ENCODE results near the gene TMX3. TPM values are rescaled to one million over a fixed set of nuclear protein-coding genes. Genes with fewer than 3 reads are reported as not detected.

Gene TMX3
- total RNA-seq, 2 experiments from 2014 or later = 42.4 to 44.6 TPM

DNA sequence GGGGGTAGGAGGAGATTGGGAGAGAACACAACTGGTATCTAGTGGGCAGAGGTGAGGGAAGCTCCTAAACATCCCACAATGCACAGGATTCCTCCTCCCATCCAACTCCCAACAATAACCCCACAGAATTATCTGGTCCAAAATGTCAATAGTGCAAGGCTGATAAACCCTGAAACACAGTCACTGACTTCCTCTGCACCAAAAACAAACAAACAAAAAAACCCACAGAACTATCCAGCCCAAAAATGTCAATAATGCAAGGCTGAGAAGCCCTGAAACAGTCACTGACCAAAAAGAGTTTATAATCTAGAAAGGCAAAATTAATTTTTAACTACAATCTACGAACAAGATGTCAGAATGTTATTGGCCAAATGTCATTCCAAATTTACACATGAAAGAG, 9.8 kb downstream of the TMX3 start:
- peaks cover 37% of the 10 kb centered on the region for H3K4me1 Mint-ChIP-seq (ENCODE audit: low read depth)
- intact Hi-C loops (cut with micrococcal nuclease) = no loop called here
- peaks cover 49% of the 10 kb centered on the region for H3K36me3 Mint-ChIP-seq
- H3K27me3 Mint-ChIP-seq = no peaks in the 10 kb centered on the region
- H3K4me3 Mint-ChIP-seq = no peak overlapping the region
- POLR2A ChIA-PET = no interaction called here
- CTCF ChIA-PET = no interaction called here
- H3K9me3 Mint-ChIP-seq = no peaks in the 10 kb centered on the region
- DNase-seq = no peak
- H3K27ac Mint-ChIP-seq = peak overlapping the region; percentile 60

DNA sequence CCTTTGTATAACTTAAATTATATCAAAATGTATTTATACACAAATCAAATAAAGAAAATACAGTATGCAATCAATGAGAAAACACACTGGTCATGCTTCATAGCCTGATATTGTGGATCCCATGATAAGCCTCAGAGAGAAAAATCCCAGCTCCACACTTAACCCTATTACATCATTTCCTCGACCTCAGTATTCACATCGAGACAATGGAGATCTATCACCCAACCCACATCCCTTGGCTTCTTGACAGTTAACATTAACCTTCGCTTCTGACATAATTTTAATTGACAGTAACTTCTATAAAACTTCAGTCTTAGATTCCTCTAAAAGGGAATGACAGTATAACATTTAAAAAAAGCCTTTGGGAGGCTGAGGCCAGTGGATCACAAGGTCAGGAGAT, 11.6 kb downstream of the TMX3 start:
- H3K27me3 Mint-ChIP-seq = no peaks in the 10 kb centered on the region
- DNase-seq = no peak
- H3K36me3 Mint-ChIP-seq = peaks cover 48% of the 10 kb centered on the region
- H3K9me3 Mint-ChIP-seq = no peaks in the 10 kb centered on the region
- intact Hi-C loops (cut with micrococcal nuclease) = no loop called here
- no peak overlapping the region for H3K27ac Mint-ChIP-seq
- POLR2A ChIA-PET = no interaction called here
- CTCF ChIA-PET = no interaction called here
- peaks cover 32% of the 10 kb centered on the region for H3K4me1 Mint-ChIP-seq (ENCODE audit: low read depth)
- no peak overlapping the region for H3K4me3 Mint-ChIP-seq

DNA sequence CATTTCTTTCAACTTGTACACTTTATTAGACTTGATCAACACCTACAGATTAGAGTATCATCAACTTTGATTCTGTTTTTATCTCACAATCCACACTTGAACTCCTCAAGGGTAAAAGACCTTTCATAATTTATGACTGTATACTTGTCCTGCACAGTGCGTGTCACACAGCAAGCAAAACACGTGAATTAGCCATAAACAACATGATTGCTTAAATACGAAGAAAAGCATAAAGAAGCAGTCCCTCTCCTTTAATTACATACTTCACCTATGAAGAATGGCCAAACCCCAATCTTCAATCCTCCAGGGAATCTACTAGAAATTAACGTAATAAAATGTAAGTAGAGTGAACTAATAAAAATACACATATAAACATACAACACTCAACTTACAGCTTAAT, 13.6 kb downstream of the TMX3 start:
- DNase-seq = no peak
- no peak overlapping the region for H3K4me3 Mint-ChIP-seq
- H3K27ac Mint-ChIP-seq = no peak overlapping the region
- H3K4me1 Mint-ChIP-seq (ENCODE audit: low read depth) = peaks cover 23% of the 10 kb centered on the region
- H3K27me3 Mint-ChIP-seq = no peaks in the 10 kb centered on the region
- intact Hi-C loops (cut with micrococcal nuclease) = no loop called here
- H3K9me3 Mint-ChIP-seq = no peaks in the 10 kb centered on the region
- peaks cover 41% of the 10 kb centered on the region for H3K36me3 Mint-ChIP-seq
- POLR2A ChIA-PET = no interaction called here
- CTCF ChIA-PET = no interaction called here

DNA sequence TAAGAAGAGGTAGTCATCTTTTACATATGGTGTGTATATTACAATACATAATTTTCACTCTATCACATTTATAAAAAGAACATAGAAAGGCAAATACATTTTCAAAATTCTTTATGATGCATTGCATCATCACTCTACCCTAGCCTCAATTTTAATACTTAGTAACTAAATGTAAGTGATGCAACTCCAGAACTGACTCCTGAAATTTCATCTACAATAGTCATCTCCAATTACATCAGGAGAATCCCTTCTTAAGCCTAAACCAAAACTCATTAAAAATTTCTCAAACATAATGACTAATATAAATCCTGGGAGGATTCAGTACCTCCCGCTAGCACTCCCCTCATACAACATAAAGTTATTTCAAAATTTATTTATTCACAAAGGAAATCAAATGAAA, 15.9 kb downstream of the TMX3 start:
- POLR2A ChIA-PET = no interaction called here
- H3K4me3 Mint-ChIP-seq = no peak overlapping the region
- CTCF ChIA-PET = no interaction called here
- H3K27ac Mint-ChIP-seq = no peak overlapping the region
- H3K9me3 Mint-ChIP-seq = no peaks in the 10 kb centered on the region
- H3K4me1 Mint-ChIP-seq (ENCODE audit: low read depth) = peaks cover 10% of the 10 kb centered on the region
- no peak for DNase-seq
- intact Hi-C loops (cut with micrococcal nuclease) = no loop called here
- H3K27me3 Mint-ChIP-seq = no peaks in the 10 kb centered on the region
- H3K36me3 Mint-ChIP-seq = peaks cover 43% of the 10 kb centered on the region

DNA sequence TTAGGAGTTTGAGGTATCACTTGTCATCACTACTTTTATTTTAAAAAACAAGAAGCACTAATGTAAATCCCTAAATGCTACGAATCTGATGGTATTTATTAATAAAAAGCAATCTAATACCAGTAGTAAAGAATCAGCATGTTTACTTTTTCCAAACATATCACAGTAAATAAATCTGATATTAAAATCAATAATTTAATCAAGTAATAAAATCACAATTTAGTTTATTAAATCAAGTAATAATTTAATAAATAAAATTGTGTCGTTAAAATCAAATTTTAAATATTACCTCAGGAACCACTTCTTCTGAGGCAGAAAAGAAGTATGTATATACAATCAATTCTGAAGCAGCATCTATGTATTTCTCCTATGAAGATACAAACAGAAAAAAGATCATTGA, 18.0 kb downstream of the TMX3 start:
- H3K9me3 Mint-ChIP-seq = no peaks in the 10 kb centered on the region
- intact Hi-C loops (cut with micrococcal nuclease) = no loop called here
- no peak overlapping the region for H3K4me3 Mint-ChIP-seq
- ChIA-PET CTCF (no interaction called here), POLR2A (no interaction called here)
- no peak for DNase-seq
- H3K4me1 Mint-ChIP-seq (ENCODE audit: low read depth) = peaks cover 2% of the 10 kb centered on the region
- H3K27me3 Mint-ChIP-seq = no peaks in the 10 kb centered on the region
- peaks cover 39% of the 10 kb centered on the region for H3K36me3 Mint-ChIP-seq
- no peak overlapping the region for H3K27ac Mint-ChIP-seq

DNA sequence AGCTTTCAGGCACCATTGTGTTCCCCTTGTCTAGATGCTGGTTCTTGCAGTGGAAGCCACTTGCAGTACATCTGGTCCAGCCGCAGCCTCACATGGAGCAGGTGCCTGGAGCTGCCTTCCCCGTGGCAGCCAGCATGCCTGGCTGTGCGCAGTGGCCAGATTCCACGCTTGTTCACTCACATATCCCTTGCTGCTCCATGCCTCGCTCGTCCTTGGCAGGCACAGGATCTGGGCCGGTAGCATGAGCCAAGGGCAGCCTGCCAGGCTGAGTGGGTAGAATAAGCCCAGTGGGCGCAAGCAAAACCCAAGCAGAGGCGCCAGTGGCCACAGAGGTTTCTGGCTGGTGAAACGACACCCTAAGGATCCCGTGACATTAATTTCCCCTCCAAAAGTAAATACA, 20.6 kb downstream of the TMX3 start:
- peaks cover 35% of the 10 kb centered on the region for H3K36me3 Mint-ChIP-seq

DNA sequence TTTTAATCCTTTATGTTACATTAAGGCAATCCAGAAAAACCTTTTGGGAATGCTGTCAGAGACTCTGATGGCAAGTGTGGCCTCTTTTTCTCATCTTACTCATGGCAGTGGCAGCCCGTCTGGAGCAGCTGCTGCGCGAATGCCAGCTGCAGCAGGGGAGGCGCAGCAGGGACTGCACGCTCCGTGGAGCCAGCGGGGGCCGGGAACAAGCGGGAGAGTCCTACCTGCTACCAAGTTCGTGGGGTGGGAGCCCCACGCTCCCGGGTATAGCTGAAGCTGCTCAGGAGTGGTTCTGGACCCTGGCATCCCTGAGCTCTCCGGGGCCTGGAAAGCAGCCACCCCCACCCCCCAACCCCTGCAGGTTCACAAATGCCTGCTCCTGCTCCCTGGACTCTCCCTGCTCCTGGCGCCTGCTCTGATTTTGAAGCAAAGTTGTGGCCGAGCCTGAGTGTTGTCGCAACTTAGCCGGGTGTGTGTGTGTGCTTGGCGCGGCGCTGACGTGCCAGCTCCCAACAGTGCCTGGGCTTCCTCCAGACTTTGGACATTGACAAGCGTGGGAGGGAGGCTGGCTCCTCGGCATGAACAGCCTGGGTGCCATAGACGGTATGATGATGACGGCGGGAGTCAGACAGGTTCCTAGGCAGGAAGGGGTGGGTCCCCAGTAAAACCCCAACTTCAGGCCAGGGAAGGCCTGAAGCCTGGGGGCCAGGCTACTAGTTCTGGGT, 21.7 kb downstream of the TMX3 start:
- H3K9me3 Mint-ChIP-seq = no peaks in the 10 kb centered on the region
- no peak overlapping the region for H3K4me3 Mint-ChIP-seq
- no peaks in the 10 kb centered on the region for H3K27me3 Mint-ChIP-seq
- CTCF ChIA-PET = no interaction called here
- POLR2A ChIA-PET = no interaction called here
- no peak overlapping the region for H3K27ac Mint-ChIP-seq
- intact Hi-C loops (cut with micrococcal nuclease) = no loop called here
- DNase-seq = no peak
- peaks cover 33% of the 10 kb centered on the region for H3K36me3 Mint-ChIP-seq
- no peaks in the 10 kb centered on the region for H3K4me1 Mint-ChIP-seq (ENCODE audit: low read depth)

More for the DNA sequence above, 20.6 kb downstream of the TMX3 start:
- H3K27ac Mint-ChIP-seq = no peak overlapping the region
- no peak overlapping the region for H3K4me3 Mint-ChIP-seq
- H3K4me1 Mint-ChIP-seq (ENCODE audit: low read depth) = no peaks in the 10 kb centered on the region
- CTCF ChIA-PET = no interaction called here
- no peaks in the 10 kb centered on the region for H3K27me3 Mint-ChIP-seq
- POLR2A ChIA-PET = no interaction called here
- DNase-seq = no peak
- intact Hi-C loops (cut with micrococcal nuclease) = no loop called here
- H3K9me3 Mint-ChIP-seq = no peaks in the 10 kb centered on the region

DNA sequence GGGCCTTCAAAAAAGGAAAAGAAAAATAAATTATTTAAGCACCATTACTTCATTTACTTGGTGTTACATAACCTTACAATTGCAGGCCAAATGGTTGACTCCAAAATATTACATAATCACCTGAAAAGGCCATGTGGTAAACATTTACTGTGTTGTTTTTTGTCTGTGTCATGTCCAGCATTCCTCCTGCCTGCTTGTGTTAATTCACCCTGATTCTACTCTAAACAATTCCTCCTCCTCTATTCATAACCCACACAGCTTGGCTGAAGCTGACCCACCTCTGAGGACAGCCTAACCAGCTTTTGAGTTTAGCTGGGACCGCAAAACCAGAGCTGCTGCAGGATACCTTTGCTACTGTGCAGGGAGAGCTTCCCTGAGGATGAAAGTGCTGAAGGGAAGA, 35.4 kb downstream of the TMX3 start:
- CTCF ChIA-PET = no interaction called here
- peaks cover 34% of the 10 kb centered on the region for H3K36me3 Mint-ChIP-seq

DNA sequence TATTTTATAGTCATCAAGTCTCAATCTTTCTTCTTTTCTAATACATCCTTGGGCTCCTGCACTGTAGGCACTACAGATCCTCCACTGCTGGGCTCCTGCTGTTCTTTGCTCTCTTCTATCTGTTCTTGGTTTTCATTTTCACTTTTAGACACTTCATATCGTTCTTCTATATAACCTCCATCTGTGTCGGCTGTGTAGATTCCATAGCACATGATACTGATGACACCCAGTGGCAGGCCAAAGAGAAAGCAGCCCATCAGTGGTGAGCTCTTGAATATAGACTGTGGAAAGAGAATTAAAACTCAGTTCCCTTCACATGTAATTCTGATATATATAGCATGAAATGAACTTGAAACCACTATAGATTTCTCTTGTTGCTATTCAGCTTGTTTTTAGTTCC, 38.0 kb downstream of the TMX3 start:
- Mint-ChIP-seq H3K9me3 (no peaks in the 10 kb centered on the region), H3K27ac (no peak overlapping the region), H3K27me3 (no peaks in the 10 kb centered on the region), H3K4me1 (ENCODE audit: low read depth) (no peaks in the 10 kb centered on the region), H3K4me3 (no peak overlapping the region), H3K36me3 (peaks cover 29% of the 10 kb centered on the region)
- POLR2A ChIA-PET = no interaction called here
- intact Hi-C loops (cut with micrococcal nuclease) = no loop called here
- no peak for DNase-seq
- CTCF ChIA-PET = interaction anchor here (2.0 kb wide), 1 partner anchor 17 kb away, joined by 7 read pairs; no protein-coding TSS in a partner anchor

More for the DNA sequence above, 35.4 kb downstream of the TMX3 start:
- Mint-ChIP-seq H3K9me3 (no peaks in the 10 kb centered on the region), H3K4me1 (ENCODE audit: low read depth) (no peaks in the 10 kb centered on the region), H3K4me3 (no peak overlapping the region), H3K27me3 (no peaks in the 10 kb centered on the region), H3K27ac (no peak overlapping the region)
- intact Hi-C loops (cut with micrococcal nuclease) = no loop called here
- no peak for DNase-seq
- POLR2A ChIA-PET = no interaction called here

DNA sequence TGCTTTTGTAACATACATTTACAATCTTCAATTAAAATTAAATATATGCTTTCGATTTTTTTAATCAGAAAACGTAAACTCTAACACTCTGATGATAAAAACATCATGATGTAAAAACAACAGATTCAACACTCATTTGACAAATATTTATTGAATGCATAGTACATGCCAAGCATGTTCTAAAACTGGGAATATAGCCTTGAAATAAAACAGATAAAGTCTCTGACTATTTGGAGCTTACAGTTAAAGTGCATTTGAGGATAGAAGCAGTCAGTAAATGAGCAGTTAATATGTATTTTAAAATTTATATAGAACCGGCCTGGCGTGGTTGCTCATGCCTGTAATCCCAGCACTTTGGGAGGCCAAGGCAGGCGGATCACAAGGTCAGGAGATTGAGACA, 47.8 kb downstream of the TMX3 start:
- H3K9me3 Mint-ChIP-seq = no peaks in the 10 kb centered on the region
- H3K36me3 Mint-ChIP-seq = no peaks in the 10 kb centered on the region
- ChIA-PET CTCF (interaction anchor here (0.5 to 0.6 kb wide), 2 partner anchors 56 to 77 kb away, joined by 3 read pairs; no protein-coding TSS in a partner anchor), POLR2A (no interaction called here)
- H3K27me3 Mint-ChIP-seq = peaks cover 2% of the 10 kb centered on the region
- no peak for DNase-seq
- no peaks in the 10 kb centered on the region for H3K4me1 Mint-ChIP-seq (ENCODE audit: low read depth)
- H3K4me3 Mint-ChIP-seq = no peak overlapping the region
- intact Hi-C loops (cut with micrococcal nuclease) = no loop called here
- no peak overlapping the region for H3K27ac Mint-ChIP-seq

DNA sequence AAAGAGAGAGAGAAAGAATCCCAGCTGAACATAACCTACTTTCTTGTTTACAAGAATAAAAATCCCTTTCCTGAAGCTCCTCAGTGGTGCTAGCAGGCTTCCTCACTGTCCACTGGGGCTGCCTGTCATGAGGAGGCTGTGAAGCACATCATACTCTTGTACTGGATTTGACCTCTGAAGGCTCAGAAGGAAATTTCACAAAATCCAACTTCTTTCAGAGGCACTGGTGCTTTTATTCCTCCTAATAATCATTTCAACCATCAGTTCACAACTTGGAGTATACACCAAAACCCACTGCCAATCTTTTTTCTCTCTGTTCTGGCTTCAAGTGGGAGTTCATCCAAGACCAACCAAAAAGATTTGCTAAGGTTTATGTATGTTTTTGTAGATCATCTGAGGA, 48.5 kb downstream of the TMX3 start:
- CTCF ChIA-PET = no interaction called here
- POLR2A ChIA-PET = no interaction called here
- H3K36me3 Mint-ChIP-seq = no peaks in the 10 kb centered on the region
- H3K4me3 Mint-ChIP-seq = no peak overlapping the region
- no peak for DNase-seq
- H3K9me3 Mint-ChIP-seq = no peaks in the 10 kb centered on the region
- H3K27me3 Mint-ChIP-seq = peaks cover 2% of the 10 kb centered on the region
- H3K4me1 Mint-ChIP-seq (ENCODE audit: low read depth) = no peaks in the 10 kb centered on the region
- no peak overlapping the region for H3K27ac Mint-ChIP-seq
- intact Hi-C loops (cut with micrococcal nuclease) = no loop called here

DNA sequence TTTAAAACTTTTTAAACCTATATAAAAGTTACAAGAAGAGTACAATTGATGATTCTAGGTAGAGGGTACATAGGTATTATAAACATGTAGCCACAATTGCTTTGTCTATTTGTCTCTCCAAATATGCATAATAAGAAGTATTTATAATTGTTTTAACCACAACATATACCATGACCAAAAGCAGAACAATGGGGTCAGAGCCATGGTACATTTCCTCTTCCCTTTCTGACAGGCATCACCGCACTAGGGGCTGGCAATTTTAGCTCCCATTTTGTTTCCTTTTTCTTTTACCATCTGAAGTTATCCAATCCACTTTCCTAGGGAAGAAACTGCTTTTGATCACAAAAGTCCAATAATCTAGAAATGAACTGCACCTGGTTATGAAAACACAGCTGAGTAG, 49.3 kb downstream of the TMX3 start:
- CTCF ChIA-PET = no interaction called here

DNA sequence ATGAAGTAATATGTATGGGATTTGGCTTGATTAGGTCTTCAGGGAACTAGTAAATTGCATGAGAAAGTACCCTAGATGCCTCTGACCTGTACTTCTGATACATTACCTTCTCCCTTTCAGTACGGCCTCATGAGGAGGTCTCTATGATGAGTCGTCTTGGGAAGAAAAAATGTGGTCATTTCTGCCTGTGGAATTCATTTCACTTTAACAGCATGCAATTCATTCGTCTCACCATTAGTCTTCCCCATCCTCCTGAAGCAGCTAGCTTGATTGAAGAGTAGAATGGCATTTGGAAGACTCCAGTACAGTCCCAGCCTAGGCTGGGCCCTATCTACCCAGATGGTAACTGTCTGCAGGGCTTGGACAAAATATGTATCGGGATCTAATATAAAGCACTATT, 52.2 kb downstream of the TMX3 start:
- Mint-ChIP-seq H3K9me3 (no peaks in the 10 kb centered on the region), H3K27ac (no peak overlapping the region), H3K4me3 (no peak overlapping the region), H3K4me1 (ENCODE audit: low read depth) (no peaks in the 10 kb centered on the region), H3K27me3 (peaks cover 2% of the 10 kb centered on the region), H3K36me3 (no peaks in the 10 kb centered on the region)
- no peak for DNase-seq
- CTCF ChIA-PET = no interaction called here
- POLR2A ChIA-PET = no interaction called here
- intact Hi-C loops (cut with micrococcal nuclease) = loop anchor here (5.0 kb wide), 1 partner anchor 1145 kb away; the partner anchor contains the start of gene DSEL

More for the DNA sequence above, 49.3 kb downstream of the TMX3 start:
- H3K9me3 Mint-ChIP-seq = no peaks in the 10 kb centered on the region
- no peaks in the 10 kb centered on the region for H3K36me3 Mint-ChIP-seq
- POLR2A ChIA-PET = no interaction called here
- DNase-seq = no peak
- no peak overlapping the region for H3K4me3 Mint-ChIP-seq
- peaks cover 2% of the 10 kb centered on the region for H3K27me3 Mint-ChIP-seq
- no peaks in the 10 kb centered on the region for H3K4me1 Mint-ChIP-seq (ENCODE audit: low read depth)
- H3K27ac Mint-ChIP-seq = no peak overlapping the region
- intact Hi-C loops (cut with micrococcal nuclease) = no loop called here
